PC-3 (cell line): ENCODE data around the gene CCDC34. TPM values are rescaled to one million over a fixed set of nuclear protein-coding genes. Genes with fewer than 3 reads are reported as not detected.

ENCODE experiments used
- ATAC-seq: fragments of 200-7000 bp; cut with Tn5 transposase; 2 replicates; pipeline ENCODE4 v1.9.1; 2020; ENCODE audit warnings: mild to moderate bottlenecking, moderate library complexity
- BruUV-seq: library from RNA; stranded (reverse); fragments of 400-500 nt; replicated peaks from 2 replicates; lab custom pipeline; 2021; lab: Mats Ljungman, UMichigan
- CTCF ChIA-PET: fragments of 300-600 bp; sonication (Branson Sonifier 250); formaldehyde crosslinking; loops from one replicate; lab custom pipeline; 2022; ENCODE audit warnings: antibody characterized with exemption; lab: Charles Lee
- POLR2A ChIA-PET: fragments of 300-600 bp; sonication (Branson Sonifier 250); formaldehyde crosslinking; loops from one replicate; lab custom pipeline; 2022; ENCODE audit warnings: antibody characterized with exemption; ENCODE audit not compliant: unreplicated experiment; lab: Charles Lee
- DNase-seq: peaks from one replicate; pipeline ENCODE4 v3.0.0-alpha.2; 2015
- H2AFZ ChIP-seq: fragments of 300-600 bp; sonication (generic); 2 replicates; pipeline ENCODE4 v1.6.0; 2016; ENCODE audit warnings: antibody characterized with exemption, low read length
- H3F3A ChIP-seq: fragments of 300-600 bp; sonication (generic); one replicate; pipeline ENCODE4 v1.6.0; 2017; ENCODE audit warnings: antibody characterized with exemption, low read length, control low read depth, mild to moderate bottlenecking; ENCODE audit not compliant: unreplicated experiment
- H3K27ac ChIP-seq: fragments of 300-600 bp; sonication (generic); 2 replicates; pipeline ENCODE4 v1.5.1; 2016; ENCODE audit warnings: mild to moderate bottlenecking, low read length
- H3K27me3 ChIP-seq: fragments of 300-600 bp; sonication (generic); 2 replicates; pipeline ENCODE4 v1.6.1; 2016; ENCODE audit warnings: low read length, mixed read lengths
- H3K36me3 ChIP-seq: fragments of 300-600 bp; sonication (generic); 2 replicates; pipeline ENCODE4 v1.6.1; 2016; ENCODE audit warnings: low read depth, mixed run types, low read length, mixed read lengths
- H3K4me1 ChIP-seq: fragments of 300-600 bp; sonication (generic); 2 replicates; pipeline ENCODE4 v1.5.1; 2016; ENCODE audit warnings: low read length; ENCODE audit not compliant: insufficient read depth
- H3K4me2 ChIP-seq: fragments of 300-600 bp; sonication (generic); 2 replicates; pipeline ENCODE4 v1.6.0; 2016; ENCODE audit warnings: low read length
- H3K4me3 ChIP-seq: fragments of 300-600 bp; sonication (generic); 2 replicates; pipeline ENCODE4 v1.5.1; 2016; ENCODE audit warnings: mild to moderate bottlenecking, low read length, mixed read lengths
- H3K79me2 ChIP-seq: fragments of 300-600 bp; sonication (generic); 2 replicates; pipeline ENCODE4 v1.6.1; 2017; ENCODE audit warnings: low read length, mixed read lengths
- H3K9ac ChIP-seq: fragments of 300-600 bp; sonication (generic); 2 replicates; pipeline ENCODE4 v1.6.0; 2016; ENCODE audit warnings: mild to moderate bottlenecking, low read length
- H3K9me2 ChIP-seq: fragments of 300-600 bp; sonication (generic); replicated peaks from 2 replicates; pipeline ENCODE4 v1.6.1; 2016; ENCODE audit warnings: mixed run types, low read length, mixed read lengths
- H3K9me3 ChIP-seq: fragments of 300-600 bp; sonication (generic); 2 replicates; pipeline ENCODE4 v1.6.1; 2016; ENCODE audit warnings: low read length, mixed read lengths
- H4K20me1 ChIP-seq: fragments of 300-600 bp; sonication (generic); 2 replicates; pipeline ENCODE4 v1.6.1; 2016; ENCODE audit warnings: low read length, mixed read lengths
- CTCF ChIP-seq: fragments of 300-600 bp; sonication (generic); conservative IDR thresholded peaks from 2 replicates; pipeline ENCODE4 v1.5.1; 2017; ENCODE audit warnings: antibody characterized with exemption, low read depth, mild to moderate bottlenecking, low read length
- EZH2 ChIP-seq: fragments of 300-600 bp; sonication (generic); IDR thresholded peaks from one replicate; pipeline ENCODE4 v1.6.1; 2017; ENCODE audit warnings: antibody characterized with exemption, mild to moderate bottlenecking, low read length; ENCODE audit not compliant: unreplicated experiment
- EZH2phosphoT487 ChIP-seq: fragments of 300-600 bp; sonication (generic); IDR thresholded peaks from 2 replicates; pipeline ENCODE4 v1.6.1; 2018; ENCODE audit warnings: mild to moderate bottlenecking, antibody characterized with exemption, low read length, borderline replicate concordance
- intact Hi-C: fragments of 100-400 bp; cut with micrococcal nuclease; formaldehyde crosslinking; loops from 2 replicates; pipeline ENCODE4 v1.9.0; 2023
- total RNA-seq: library from RNA; depleted of rRNA; stranded (reverse); fragments of >200 nt; gene quantifications from 2 replicates; pipeline ENCODE4 v1.2.3, GENCODE V29; 2014

CCDC34 gene
- total RNA-seq, 1 experiment from 2014 or later = 11.0 TPM

DNA sequence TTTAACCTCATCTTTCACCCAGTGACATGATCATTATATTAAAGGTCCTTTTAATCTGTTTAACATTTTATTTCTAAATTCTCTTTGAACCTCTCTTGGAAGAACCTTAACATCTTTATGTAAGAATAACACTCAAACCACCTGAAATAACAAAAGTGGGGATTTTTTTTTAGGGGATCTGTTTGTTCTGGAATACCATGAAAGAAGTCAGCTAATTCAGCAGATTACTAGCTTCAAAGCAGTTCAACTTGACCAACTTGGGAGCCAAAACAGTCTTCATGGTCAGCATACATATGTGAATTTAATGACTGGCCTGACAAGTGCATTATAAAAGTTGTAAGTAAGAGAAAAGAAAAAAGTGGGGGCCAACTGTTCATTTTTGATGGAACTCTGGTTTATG lies 52.3 kb downstream of the CCDC34 start:
- Histone ChIP-seq H3K9ac (no peak overlapping the region), H3K36me3 (no peaks in the 10 kb centered on the region), H3K9me3 (no peaks in the 10 kb centered on the region), H3K4me2 (no peak overlapping the region), H3K27me3 (no peaks in the 10 kb centered on the region), H3K9me2 (no peaks in the 10 kb centered on the region), H3K4me3 (no peak overlapping the region), H4K20me1 (no peaks in the 10 kb centered on the region), H2AFZ (no peak overlapping the region), H3F3A (no peaks in the 10 kb centered on the region), H3K4me1 (no peaks in the 10 kb centered on the region), H3K79me2 (no peaks in the 10 kb centered on the region), H3K27ac (no peak overlapping the region)
- POLR2A ChIA-PET = no interaction called here
- no TSS peak for BruUV-seq
- intact Hi-C loops = no loop called here
- TF ChIP-seq EZH2phosphoT487 (no peak), CTCF (no peak), EZH2 (no peak)
- no peak for ATAC-seq
- no peak for DNase-seq
- CTCF ChIA-PET = no interaction called here

DNA sequence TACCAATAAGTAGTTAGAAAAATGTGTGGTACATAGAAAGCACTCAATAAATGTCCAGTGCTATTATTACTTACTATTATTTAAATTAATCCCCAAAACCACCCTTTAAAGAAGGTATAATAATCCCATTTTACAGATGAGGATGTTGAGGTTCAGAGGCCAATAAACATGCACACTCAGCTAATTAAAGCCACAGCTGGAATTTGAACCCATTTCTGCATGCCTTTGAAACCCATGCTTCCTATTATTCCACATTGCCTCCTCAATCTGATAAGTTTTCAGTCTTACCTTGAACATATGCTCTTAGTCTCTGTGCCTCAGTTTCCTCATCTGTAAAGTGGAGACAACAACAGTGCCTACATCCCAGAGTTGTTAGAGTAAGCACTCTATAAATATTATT lies 52.8 kb downstream of the CCDC34 start:
- ATAC-seq = no peak
- no peak for DNase-seq
- Histone ChIP-seq H3K27me3 (no peaks in the 10 kb centered on the region), H3K4me2 (no peak overlapping the region), H3K79me2 (no peaks in the 10 kb centered on the region), H4K20me1 (no peaks in the 10 kb centered on the region), H3K4me1 (no peaks in the 10 kb centered on the region), H3K4me3 (no peak overlapping the region), H3K36me3 (no peaks in the 10 kb centered on the region), H3K9me3 (no peaks in the 10 kb centered on the region), H3K9ac (no peak overlapping the region), H3K27ac (no peak overlapping the region), H3F3A (no peaks in the 10 kb centered on the region), H2AFZ (no peak overlapping the region), H3K9me2 (no peaks in the 10 kb centered on the region)
- no TSS peak for BruUV-seq
- ChIA-PET CTCF (no interaction called here), POLR2A (no interaction called here)
- TF ChIP-seq CTCF (no peak), EZH2 (no peak), EZH2phosphoT487 (no peak)
- intact Hi-C loops = no loop called here

GRCh38 chr11:27309046-27309445 lies 54.0 kb downstream of the CCDC34 start:
- Histone ChIP-seq H3F3A (no peaks in the 10 kb centered on the region), H4K20me1 (no peaks in the 10 kb centered on the region), H3K4me3 (no peak overlapping the region), H3K27ac (no peak overlapping the region), H3K9me3 (no peaks in the 10 kb centered on the region), H3K4me2 (no peak overlapping the region), H3K36me3 (no peaks in the 10 kb centered on the region), H3K79me2 (no peaks in the 10 kb centered on the region), H2AFZ (no peak overlapping the region), H3K9ac (no peak overlapping the region), H3K9me2 (no peaks in the 10 kb centered on the region), H3K27me3 (no peaks in the 10 kb centered on the region), H3K4me1 (no peaks in the 10 kb centered on the region)
- TF ChIP-seq EZH2 = no peak
- TF ChIP-seq CTCF = no peak
- TF ChIP-seq EZH2phosphoT487 = no peak
- DNase-seq (no peak), ATAC-seq (no peak)
- ChIA-PET POLR2A (no interaction called here), CTCF (no interaction called here)
- intact Hi-C loops = no loop called here
- no TSS peak for BruUV-seq
